ENCODE results near the gene PHACTR1.

PHACTR1 gene

DNA sequence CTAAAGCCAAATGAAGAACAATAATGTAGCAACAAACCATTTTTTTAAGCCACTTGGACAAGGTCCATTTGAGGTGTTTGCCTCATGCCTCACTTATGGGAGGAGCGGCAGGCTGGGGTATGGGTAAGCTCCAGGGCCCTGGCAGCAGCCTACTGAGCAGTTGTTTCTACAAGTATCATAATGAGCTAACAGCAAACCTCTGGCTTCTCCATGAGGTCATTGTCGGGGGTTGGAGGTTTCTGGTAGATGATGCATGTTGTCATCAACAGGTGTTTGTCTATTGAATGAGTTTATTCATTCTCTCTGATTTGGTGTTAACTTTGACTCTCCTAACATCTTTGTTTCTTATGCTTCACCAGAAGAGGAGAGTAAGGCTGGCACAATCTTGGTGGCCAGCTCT, 461.1 kb downstream of the PHACTR1 start:
- Histone ChIP-seq H3K79me1 (ENCODE audit: low read depth, low read length) (no peaks in the 10 kb centered on the region), H4K8ac (ENCODE audit: low read depth, low read length) (no peak overlapping the region), H3K4me1 (ENCODE audit: control insufficient read depth in 2 of 2, insufficient read depth in 1 of 2, low read depth in 1 of 2, low read length in 2 of 2) (peaks cover 2 to 3% of the 10 kb centered on the region in 2 donors), H3K18ac (ENCODE audit: low read length) (no peak overlapping the region), H3K9me3 (replicated peaks in 1 of 2; ENCODE audit: control insufficient read depth in 2 of 2, insufficient read depth in 1 of 2, low read depth in 1 of 2, low read length in 2 of 2) (no peaks in the 10 kb centered on the region), H3K27me3 (ENCODE audit: control insufficient read depth in 3 of 3, insufficient read depth in 3 of 3, low read depth in 1 of 3, low read length in 3 of 3) (peaks cover 0 to 7% (median 0%) of the 10 kb centered on the region in 3 experiments), H3K14ac (ENCODE audit: low read length) (no peak overlapping the region), H3K36me3 (replicated peaks in 1 of 2; ENCODE audit: control insufficient read depth in 2 of 2, insufficient read depth in 2 of 2, low read length in 2 of 2) (no peaks in the 10 kb centered on the region), H3K4me3 (ENCODE audit: low read length in 2 of 2) (no peak overlapping the region), H2BK120ac (ENCODE audit: low read depth, low read length) (no peak overlapping the region), H4K91ac (ENCODE audit: low read depth, low read length, poor library complexity) (no peak overlapping the region), H2BK12ac (ENCODE audit: low read length) (no peak overlapping the region), H2BK5ac (ENCODE audit: low read length) (no peak overlapping the region), H3K4ac (ENCODE audit: low read length) (no peak overlapping the region), H3K9ac (ENCODE audit: low read depth, low read length, poor library complexity) (no peak overlapping the region), H2AK5ac (ENCODE audit: low read depth, low read length) (no peak overlapping the region), H3K4me2 (ENCODE audit: insufficient read depth, low read length, poor library complexity, severe bottlenecking) (no peak overlapping the region), H2BK15ac (ENCODE audit: low read length) (no peak overlapping the region), H3K27ac (replicated peaks; ENCODE audit: low read length) (no peak overlapping the region), H2AFZ (ENCODE audit: low read length) (peak overlapping the region; percentile 40), H3K23ac (ENCODE audit: low read depth, low read length, poor library complexity) (no peak overlapping the region)
- DNase-seq (ENCODE audit: low spot score), result no peak
- no CpG with 5 or more reads among the region's 2 CpGs for WGBS, 2 donors (ENCODE audit: extremely low coverage in 2 of 2, insufficient read length in 2 of 2, insufficient replicate concordance in 1 of 2)

DNA sequence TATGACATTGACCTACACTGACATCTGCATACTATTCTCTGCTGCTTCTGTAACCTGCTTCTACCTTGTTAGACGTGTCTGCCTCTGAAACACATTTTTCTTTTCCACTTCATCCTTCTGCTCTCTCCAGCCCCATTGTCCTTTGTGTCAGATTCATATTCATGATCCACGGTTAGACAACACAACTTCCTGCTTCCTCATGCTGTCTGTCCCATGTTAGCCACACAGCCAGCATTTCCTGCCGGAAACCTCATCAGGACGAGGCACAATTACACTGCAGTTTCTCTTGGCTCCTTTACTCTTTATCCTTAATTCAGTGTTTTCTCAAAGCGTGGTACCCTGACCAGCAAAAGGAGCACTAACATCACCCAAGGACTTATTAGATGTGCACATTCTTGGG, 461.5 kb downstream of the PHACTR1 start:
- Histone ChIP-seq H3K9me3 (replicated peaks in 1 of 2; ENCODE audit: control insufficient read depth in 2 of 2, insufficient read depth in 1 of 2, low read depth in 1 of 2, low read length in 2 of 2) (no peaks in the 10 kb centered on the region), H2AFZ (ENCODE audit: low read length) (peak overlapping the region; percentile 40), H3K4me3 (ENCODE audit: low read length in 2 of 2) (no peak overlapping the region), H2BK12ac (ENCODE audit: low read length) (no peak overlapping the region), H2BK120ac (ENCODE audit: low read depth, low read length) (no peak overlapping the region), H3K9ac (ENCODE audit: low read depth, low read length, poor library complexity) (no peak overlapping the region), H2BK15ac (ENCODE audit: low read length) (no peak overlapping the region), H3K27ac (replicated peaks; ENCODE audit: low read length) (no peak overlapping the region), H3K4me2 (ENCODE audit: insufficient read depth, low read length, poor library complexity, severe bottlenecking) (no peak overlapping the region), H4K91ac (ENCODE audit: low read depth, low read length, poor library complexity) (no peak overlapping the region), H3K36me3 (replicated peaks in 1 of 2; ENCODE audit: control insufficient read depth in 2 of 2, insufficient read depth in 2 of 2, low read length in 2 of 2) (no peaks in the 10 kb centered on the region), H3K4me1 (ENCODE audit: control insufficient read depth in 2 of 2, insufficient read depth in 1 of 2, low read depth in 1 of 2, low read length in 2 of 2) (peaks cover 2 to 3% of the 10 kb centered on the region in 2 donors), H3K23ac (ENCODE audit: low read depth, low read length, poor library complexity) (no peak overlapping the region), H3K18ac (ENCODE audit: low read length) (no peak overlapping the region), H3K4ac (ENCODE audit: low read length) (no peak overlapping the region), H3K79me1 (ENCODE audit: low read depth, low read length) (no peaks in the 10 kb centered on the region), H3K27me3 (ENCODE audit: control insufficient read depth in 3 of 3, insufficient read depth in 3 of 3, low read depth in 1 of 3, low read length in 3 of 3) (peaks cover 0 to 7% (median 0%) of the 10 kb centered on the region in 3 experiments), H2AK5ac (ENCODE audit: low read depth, low read length) (no peak overlapping the region), H2BK5ac (ENCODE audit: low read length) (no peak overlapping the region), H3K14ac (ENCODE audit: low read length) (no peak overlapping the region), H4K8ac (ENCODE audit: low read depth, low read length) (no peak overlapping the region)
- no CpG with 5 or more reads among the region's 5 CpGs for WGBS, 2 donors (ENCODE audit: extremely low coverage in 2 of 2, insufficient read length in 2 of 2, insufficient replicate concordance in 1 of 2)
- no peak for DNase-seq (ENCODE audit: low spot score)

DNA sequence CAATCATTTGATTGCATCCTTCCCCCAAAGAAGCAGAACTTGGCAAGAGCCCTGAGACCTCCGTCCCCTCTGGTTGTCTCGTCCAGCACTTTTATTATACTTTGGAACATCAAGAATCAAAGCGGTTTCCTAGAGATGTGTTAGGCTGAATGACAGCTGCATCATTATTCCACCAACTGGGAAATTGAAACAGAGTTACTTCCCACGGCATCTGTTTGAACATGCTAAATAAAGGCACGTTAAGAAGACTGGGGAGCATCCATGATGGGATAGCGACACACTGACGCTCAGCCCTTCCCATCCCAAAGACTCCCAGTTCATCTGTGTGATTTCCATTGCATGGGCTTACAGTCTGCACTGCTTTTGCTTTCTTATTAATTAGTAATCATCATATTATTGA, 464.0 kb downstream of the PHACTR1 start:
- no peak for DNase-seq (ENCODE audit: low spot score)
- H2BK5ac ChIP-seq (ENCODE audit: low read length), result no peak overlapping the region
- H2AFZ ChIP-seq (ENCODE audit: low read length), result no peak overlapping the region
- WGBS, 2 donors (ENCODE audit: extremely low coverage in 2 of 2, insufficient read length in 2 of 2, insufficient replicate concordance in 1 of 2), result no CpG with 5 or more reads among the region's 7 CpGs
- no peak overlapping the region for H2BK12ac ChIP-seq (ENCODE audit: low read length)
- H3K27ac ChIP-seq (replicated peaks; ENCODE audit: low read length), result no peak overlapping the region
- no peaks in the 10 kb centered on the region for H3K79me1 ChIP-seq (ENCODE audit: low read depth, low read length)
- peaks cover 3% of the 10 kb centered on the region in 2 donors for H3K4me1 ChIP-seq (ENCODE audit: control insufficient read depth in 2 of 2, insufficient read depth in 1 of 2, low read depth in 1 of 2, low read length in 2 of 2)
- no peak overlapping the region for H4K8ac ChIP-seq (ENCODE audit: low read depth, low read length)
- no peak overlapping the region for H2BK120ac ChIP-seq (ENCODE audit: low read depth, low read length)
- no peak overlapping the region for H3K9ac ChIP-seq (ENCODE audit: low read depth, low read length, poor library complexity)
- H3K4me2 ChIP-seq (ENCODE audit: insufficient read depth, low read length, poor library complexity, severe bottlenecking), result no peak overlapping the region
- no peak overlapping the region for H3K18ac ChIP-seq (ENCODE audit: low read length)
- no peak overlapping the region for H3K14ac ChIP-seq (ENCODE audit: low read length)
- H2AK5ac ChIP-seq (ENCODE audit: low read depth, low read length), result no peak overlapping the region
- no peak overlapping the region for H3K23ac ChIP-seq (ENCODE audit: low read depth, low read length, poor library complexity)
- no peak overlapping the region for H3K4me3 ChIP-seq (ENCODE audit: low read length in 2 of 2)
- no peak overlapping the region for H2BK15ac ChIP-seq (ENCODE audit: low read length)
- H3K27me3 ChIP-seq (ENCODE audit: control insufficient read depth in 3 of 3, insufficient read depth in 3 of 3, low read depth in 1 of 3, low read length in 3 of 3), result peaks cover 0 to 3% (median 0%) of the 10 kb centered on the region in 3 experiments
- no peak overlapping the region for H3K4ac ChIP-seq (ENCODE audit: low read length)
- no peaks in the 10 kb centered on the region for H3K9me3 ChIP-seq (replicated peaks in 1 of 2; ENCODE audit: control insufficient read depth in 2 of 2, insufficient read depth in 1 of 2, low read depth in 1 of 2, low read length in 2 of 2)
- no peak overlapping the region for H4K91ac ChIP-seq (ENCODE audit: low read depth, low read length, poor library complexity)
- H3K36me3 ChIP-seq (replicated peaks in 1 of 2; ENCODE audit: control insufficient read depth in 2 of 2, insufficient read depth in 2 of 2, low read length in 2 of 2), result no peaks in the 10 kb centered on the region

DNA sequence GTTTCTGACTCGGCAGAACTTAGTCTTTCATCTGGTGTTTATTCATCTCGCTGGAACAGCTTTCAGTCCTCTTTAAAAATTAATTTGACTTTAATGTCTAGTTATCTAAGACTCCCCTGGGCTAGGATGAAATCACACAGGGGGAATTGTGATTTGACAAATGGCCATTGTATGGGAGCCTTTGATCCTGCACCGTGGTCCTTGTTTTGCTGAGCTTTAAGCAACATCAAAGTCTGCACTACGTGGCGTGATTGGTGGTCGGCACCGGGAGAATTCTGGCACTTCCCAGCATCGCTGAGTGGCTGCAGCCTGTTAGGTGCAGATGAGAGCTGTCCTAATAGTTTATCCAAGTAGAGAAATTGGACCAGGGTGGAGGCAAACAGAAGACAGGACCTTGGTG, 464.8 kb downstream of the PHACTR1 start:
- Histone ChIP-seq H3K18ac (ENCODE audit: low read length) (no peak overlapping the region), H3K4me2 (ENCODE audit: insufficient read depth, low read length, poor library complexity, severe bottlenecking) (no peak overlapping the region), H3K36me3 (replicated peaks in 1 of 2; ENCODE audit: control insufficient read depth in 2 of 2, insufficient read depth in 2 of 2, low read length in 2 of 2) (no peaks in the 10 kb centered on the region), H2BK12ac (ENCODE audit: low read length) (no peak overlapping the region), H3K27ac (replicated peaks; ENCODE audit: low read length) (no peak overlapping the region), H3K9ac (ENCODE audit: low read depth, low read length, poor library complexity) (no peak overlapping the region), H4K91ac (ENCODE audit: low read depth, low read length, poor library complexity) (no peak overlapping the region), H3K9me3 (replicated peaks in 1 of 2; ENCODE audit: control insufficient read depth in 2 of 2, insufficient read depth in 1 of 2, low read depth in 1 of 2, low read length in 2 of 2) (no peaks in the 10 kb centered on the region), H2AK5ac (ENCODE audit: low read depth, low read length) (no peak overlapping the region), H3K4me1 (ENCODE audit: control insufficient read depth in 2 of 2, insufficient read depth in 1 of 2, low read depth in 1 of 2, low read length in 2 of 2) (peaks cover 3% of the 10 kb centered on the region in 2 donors), H3K27me3 (ENCODE audit: control insufficient read depth in 3 of 3, insufficient read depth in 3 of 3, low read depth in 1 of 3, low read length in 3 of 3) (peaks cover 0 to 5% (median 0%) of the 10 kb centered on the region in 3 experiments), H3K14ac (ENCODE audit: low read length) (no peak overlapping the region), H2AFZ (ENCODE audit: low read length) (no peak overlapping the region), H3K23ac (ENCODE audit: low read depth, low read length, poor library complexity) (no peak overlapping the region), H3K4me3 (ENCODE audit: low read length in 2 of 2) (no peak overlapping the region), H4K8ac (ENCODE audit: low read depth, low read length) (no peak overlapping the region), H2BK5ac (ENCODE audit: low read length) (no peak overlapping the region), H2BK120ac (ENCODE audit: low read depth, low read length) (no peak overlapping the region), H3K4ac (ENCODE audit: low read length) (no peak overlapping the region), H2BK15ac (ENCODE audit: low read length) (no peak overlapping the region), H3K79me1 (ENCODE audit: low read depth, low read length) (no peaks in the 10 kb centered on the region)
- DNase-seq (ENCODE audit: low spot score), result no peak
- no CpG with 5 or more reads among the region's 8 CpGs for WGBS, 2 donors (ENCODE audit: extremely low coverage in 2 of 2, insufficient read length in 2 of 2, insufficient replicate concordance in 1 of 2)
